ENCODE data around the gene RBFOX2.

RBFOX2 gene

DNA sequence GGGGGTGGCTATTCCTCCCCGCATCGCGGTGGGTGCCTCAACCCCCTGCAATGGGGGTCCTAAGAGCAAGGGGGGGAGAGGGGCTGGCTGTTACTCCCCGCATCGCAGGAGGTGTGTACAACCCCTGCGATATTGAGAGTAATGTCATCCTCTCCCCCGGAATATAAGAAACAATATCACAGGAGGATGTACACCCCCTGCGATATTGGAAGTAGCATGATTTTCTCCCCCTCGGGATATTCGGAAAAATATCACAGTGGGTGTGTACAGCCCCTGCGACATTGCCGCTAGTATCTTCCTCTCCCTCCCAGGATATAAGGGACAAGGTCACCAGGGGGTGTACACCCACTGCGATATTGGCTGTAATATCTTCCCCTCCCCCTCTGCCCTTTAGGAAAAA is 333.4 kb downstream of the RBFOX2 start:
- DNase-seq (ENCODE audit: low spot score): no peak

- DNase-seq (ENCODE audit: low spot score): no peak
These were observed 338.6 kb downstream of the RBFOX2 start for GRCh38 chr22:35690001-35690400.

GRCh38 chr22:35688913-35689675 is 339.5 kb downstream of the RBFOX2 start:
- no peak for DNase-seq (ENCODE audit: low spot score)
